ENCODE measurements around the gene ADAMTS17.

Gene ADAMTS17

DNA sequence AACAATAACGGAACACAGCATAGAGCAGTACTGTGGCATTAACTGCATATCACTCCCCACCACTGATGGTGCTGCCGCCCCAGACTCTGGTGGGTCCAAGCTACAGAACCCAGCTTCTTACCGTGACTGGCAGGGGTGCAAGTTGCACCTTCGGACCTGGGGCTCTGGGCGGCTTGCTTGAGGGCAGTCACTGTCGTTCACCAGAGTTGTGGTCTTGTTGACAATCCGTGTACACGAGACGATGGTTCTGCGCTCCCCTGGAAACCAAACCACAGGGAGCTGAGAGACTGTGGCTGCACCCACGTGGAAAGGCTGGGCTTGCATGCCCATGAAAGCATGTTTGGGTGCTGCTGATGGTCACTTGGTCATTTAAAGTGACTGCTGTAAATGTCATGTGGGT is 293.0 kb downstream of the ADAMTS17 start:
- H3K9me3 ChIP-seq (ENCODE audit: insufficient read depth, low read depth, low read length), result peaks cover 4% of the 10 kb centered on the region; the same call in 1 of the 2 replicates
- no peak overlapping the region for H3K4me3 ChIP-seq (ENCODE audit: low read length)
- no peaks in the 10 kb centered on the region for H3K36me3 ChIP-seq (ENCODE audit: insufficient read depth, low read depth, low read length)
- no peak overlapping the region for H3K9ac ChIP-seq (ENCODE audit: low read depth, low read length)
- no peaks in the 10 kb centered on the region; the same call in 1 of the 2 replicates for H3K27me3 ChIP-seq (ENCODE audit: insufficient read depth, low read length)
- no peak overlapping the region for H3K27ac ChIP-seq (ENCODE audit: low read length)
- H3K4me1 ChIP-seq (ENCODE audit: insufficient read depth, low read length), result peaks cover 13% of the 10 kb centered on the region; the same call in 1 of the 2 replicates

GRCh38 chr15:100043692-100044091 is 298.1 kb downstream of the ADAMTS17 start:
- no peaks in the 10 kb centered on the region for H3K36me3 ChIP-seq (ENCODE audit: insufficient read depth, low read depth, low read length)
- no peak overlapping the region for H3K4me3 ChIP-seq (ENCODE audit: low read length)
- H3K9ac ChIP-seq (ENCODE audit: low read depth, low read length), result no peak overlapping the region
- peaks cover 4% of the 10 kb centered on the region; the same call in 1 of the 2 replicates for H3K9me3 ChIP-seq (ENCODE audit: insufficient read depth, low read depth, low read length)
- H3K27me3 ChIP-seq (ENCODE audit: insufficient read depth, low read length), result no peaks in the 10 kb centered on the region
- peaks cover 4% of the 10 kb centered on the region; the same call in 1 of the 2 replicates for H3K4me1 ChIP-seq (ENCODE audit: insufficient read depth, low read length)
- H3K27ac ChIP-seq (ENCODE audit: low read length), result no peak overlapping the region

GRCh38 chr15:100043068-100043641 is 298.6 kb downstream of the ADAMTS17 start:
- Histone ChIP-seq H3K27me3 (ENCODE audit: insufficient read depth, low read length) (no peaks in the 10 kb centered on the region), H3K4me3 (ENCODE audit: low read length) (no peak overlapping the region), H3K36me3 (ENCODE audit: insufficient read depth, low read depth, low read length) (no peaks in the 10 kb centered on the region), H3K27ac (ENCODE audit: low read length) (no peak overlapping the region), H3K9me3 (ENCODE audit: insufficient read depth, low read depth, low read length) (peaks cover 4% of the 10 kb centered on the region; the same call in 1 of the 2 replicates), H3K4me1 (ENCODE audit: insufficient read depth, low read length) (peaks cover 4% of the 10 kb centered on the region; the same call in 1 of the 2 replicates), H3K9ac (ENCODE audit: low read depth, low read length) (no peak overlapping the region)

- Histone ChIP-seq H3K27ac (ENCODE audit: low read length) (no peak overlapping the region), H3K9me3 (ENCODE audit: insufficient read depth, low read depth, low read length) (peaks cover 2% of the 10 kb centered on the region; the same call in 1 of the 2 replicates), H3K4me3 (ENCODE audit: low read length) (no peak overlapping the region), H3K36me3 (ENCODE audit: insufficient read depth, low read depth, low read length) (no peaks in the 10 kb centered on the region), H3K4me1 (ENCODE audit: insufficient read depth, low read length) (peaks cover 4% of the 10 kb centered on the region; the same call in 1 of the 2 replicates), H3K9ac (ENCODE audit: low read depth, low read length) (no peak overlapping the region), H3K27me3 (ENCODE audit: insufficient read depth, low read length) (no peaks in the 10 kb centered on the region)
Measured at GRCh38 chr15:100042558-100042957, 299.2 kb downstream of the ADAMTS17 start.

- no peaks in the 10 kb centered on the region for H3K9me3 ChIP-seq (ENCODE audit: insufficient read depth, low read depth, low read length)
- H3K36me3 ChIP-seq (ENCODE audit: insufficient read depth, low read depth, low read length), result no peaks in the 10 kb centered on the region
- no peak overlapping the region for H3K9ac ChIP-seq (ENCODE audit: low read depth, low read length)
- no peak overlapping the region for H3K27ac ChIP-seq (ENCODE audit: low read length)
- no peaks in the 10 kb centered on the region for H3K27me3 ChIP-seq (ENCODE audit: insufficient read depth, low read length)
- no peak overlapping the region for H3K4me3 ChIP-seq (ENCODE audit: low read length)
- H3K4me1 ChIP-seq (ENCODE audit: insufficient read depth, low read length), result peaks cover 4% of the 10 kb centered on the region; the same call in 1 of the 2 replicates
Measured at GRCh38 chr15:100041127-100041828, 300.5 kb downstream of the ADAMTS17 start.

- H3K9ac ChIP-seq (ENCODE audit: low read depth, low read length), result no peak overlapping the region
- no peaks in the 10 kb centered on the region for H3K36me3 ChIP-seq (ENCODE audit: insufficient read depth, low read depth, low read length)
- H3K27me3 ChIP-seq (ENCODE audit: insufficient read depth, low read length), result no peaks in the 10 kb centered on the region
- peaks cover 4% of the 10 kb centered on the region; the same call in 1 of the 2 replicates for H3K4me1 ChIP-seq (ENCODE audit: insufficient read depth, low read length)
- H3K4me3 ChIP-seq (ENCODE audit: low read length), result no peak overlapping the region
- no peaks in the 10 kb centered on the region for H3K9me3 ChIP-seq (ENCODE audit: insufficient read depth, low read depth, low read length)
- H3K27ac ChIP-seq (ENCODE audit: low read length), result no peak overlapping the region
Measured at GRCh38 chr15:100039994-100040393, 301.8 kb downstream of the ADAMTS17 start.

GRCh38 chr15:100038736-100039135 is 303.0 kb downstream of the ADAMTS17 start:
- no peaks in the 10 kb centered on the region for H3K9me3 ChIP-seq (ENCODE audit: insufficient read depth, low read depth, low read length)
- H3K27ac ChIP-seq (ENCODE audit: low read length), result no peak overlapping the region
- H3K27me3 ChIP-seq (ENCODE audit: insufficient read depth, low read length), result no peaks in the 10 kb centered on the region
- H3K9ac ChIP-seq (ENCODE audit: low read depth, low read length), result no peak overlapping the region
- H3K4me1 ChIP-seq (ENCODE audit: insufficient read depth, low read length), result peaks cover 4% of the 10 kb centered on the region; the same call in 1 of the 2 replicates
- H3K36me3 ChIP-seq (ENCODE audit: insufficient read depth, low read depth, low read length), result no peaks in the 10 kb centered on the region
- no peak overlapping the region for H3K4me3 ChIP-seq (ENCODE audit: low read length)

DNA sequence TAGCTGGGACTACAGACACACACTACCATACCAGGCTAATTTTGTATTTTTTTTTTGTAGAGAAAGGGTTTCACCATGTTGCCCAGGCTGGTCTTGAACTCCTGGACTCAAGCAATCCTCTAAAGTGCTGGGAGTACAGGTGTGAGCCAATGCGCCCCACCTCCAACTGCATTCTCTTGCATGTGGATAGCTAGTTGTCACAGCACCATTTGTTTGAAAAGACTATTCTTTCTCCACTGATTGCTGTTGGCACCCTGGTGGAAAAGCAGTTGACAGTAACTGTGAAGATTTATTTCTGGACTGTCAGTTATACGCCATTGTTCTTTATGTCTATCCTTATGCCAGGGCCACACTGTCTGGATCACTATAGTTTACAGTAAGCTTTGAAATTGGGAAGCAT is 303.9 kb downstream of the ADAMTS17 start:
- H3K4me3 ChIP-seq (ENCODE audit: low read length), result no peak overlapping the region
- no peaks in the 10 kb centered on the region; the same call in 1 of the 2 replicates for H3K4me1 ChIP-seq (ENCODE audit: insufficient read depth, low read length)
- H3K9me3 ChIP-seq (ENCODE audit: insufficient read depth, low read depth, low read length), result no peaks in the 10 kb centered on the region
- H3K27me3 ChIP-seq (ENCODE audit: insufficient read depth, low read length), result no peaks in the 10 kb centered on the region
- H3K27ac ChIP-seq (ENCODE audit: low read length), result no peak overlapping the region
- H3K36me3 ChIP-seq (ENCODE audit: insufficient read depth, low read depth, low read length), result no peaks in the 10 kb centered on the region
- no peak overlapping the region for H3K9ac ChIP-seq (ENCODE audit: low read depth, low read length)

GRCh38 chr15:100036015-100036414 is 305.8 kb downstream of the ADAMTS17 start:
- no peaks in the 10 kb centered on the region for H3K27me3 ChIP-seq (ENCODE audit: insufficient read depth, low read length)
- no peak overlapping the region for H3K27ac ChIP-seq (ENCODE audit: low read length)
- no peaks in the 10 kb centered on the region for H3K4me1 ChIP-seq (ENCODE audit: insufficient read depth, low read length)
- no peaks in the 10 kb centered on the region for H3K9me3 ChIP-seq (ENCODE audit: insufficient read depth, low read depth, low read length)
- H3K9ac ChIP-seq (ENCODE audit: low read depth, low read length), result no peak overlapping the region
- no peak overlapping the region for H3K4me3 ChIP-seq (ENCODE audit: low read length)
- H3K36me3 ChIP-seq (ENCODE audit: insufficient read depth, low read depth, low read length), result no peaks in the 10 kb centered on the region

DNA sequence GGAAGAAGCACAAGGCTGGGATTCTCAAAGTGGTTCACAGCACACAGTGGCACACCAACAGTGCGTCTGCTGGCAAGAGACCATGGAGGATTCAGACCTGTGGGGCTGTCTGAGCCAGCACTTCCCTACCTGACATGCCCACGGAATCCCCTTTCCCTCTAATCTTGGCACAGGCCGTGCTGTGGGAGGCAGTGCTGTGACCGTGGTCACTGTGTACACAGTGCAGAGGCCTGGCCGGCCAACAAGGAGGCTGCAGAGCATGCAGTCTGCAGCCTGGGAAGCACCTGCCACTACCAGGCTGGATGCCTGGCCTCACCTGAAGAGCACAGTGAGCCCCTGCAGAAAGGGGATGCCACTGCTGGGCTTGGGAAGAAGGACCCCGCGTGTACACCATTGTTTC is 307.6 kb downstream of the ADAMTS17 start:
- no peaks in the 10 kb centered on the region for H3K27me3 ChIP-seq (ENCODE audit: insufficient read depth, low read length)
- H3K36me3 ChIP-seq (ENCODE audit: insufficient read depth, low read depth, low read length), result no peaks in the 10 kb centered on the region
- no peak overlapping the region for H3K27ac ChIP-seq (ENCODE audit: low read length)
- no peaks in the 10 kb centered on the region for H3K9me3 ChIP-seq (ENCODE audit: insufficient read depth, low read depth, low read length)
- no peak overlapping the region for H3K9ac ChIP-seq (ENCODE audit: low read depth, low read length)
- no peaks in the 10 kb centered on the region for H3K4me1 ChIP-seq (ENCODE audit: insufficient read depth, low read length)
- no peak overlapping the region for H3K4me3 ChIP-seq (ENCODE audit: low read length)

DNA sequence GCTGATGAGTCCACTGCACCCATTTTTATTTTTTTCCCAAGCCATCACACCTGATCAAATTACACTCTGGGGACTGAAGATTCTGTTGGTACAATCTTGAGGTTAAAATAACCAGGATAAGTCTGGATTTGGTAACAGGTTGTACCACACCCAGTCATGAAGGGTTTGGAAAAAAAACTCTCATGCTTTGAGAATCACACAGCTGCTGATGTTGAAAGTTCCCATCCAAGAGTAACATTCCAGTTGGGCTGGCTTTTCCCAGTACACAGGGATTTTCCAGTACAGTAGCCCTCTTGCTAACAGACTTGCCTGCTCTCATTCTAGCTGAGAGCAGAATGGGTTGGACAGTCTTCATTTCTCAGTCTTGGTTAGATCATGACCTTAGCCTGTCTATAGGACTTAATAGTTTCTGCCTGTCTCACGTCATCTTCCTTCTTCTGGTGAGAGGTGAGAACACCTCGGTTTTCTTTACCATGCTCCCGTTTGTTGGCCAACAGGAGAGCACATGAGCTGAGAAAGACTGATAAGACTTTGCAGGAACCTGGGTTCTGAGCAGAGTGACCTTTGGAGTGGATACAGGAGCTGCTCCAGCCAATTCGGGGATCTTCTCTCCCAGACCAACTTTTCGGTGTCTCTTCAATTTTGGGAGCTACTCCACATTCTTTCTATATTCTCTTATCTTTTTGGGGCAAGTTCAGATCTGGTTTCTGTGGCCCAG is 308.5 kb downstream of the ADAMTS17 start:
- no peak overlapping the region for H3K27ac ChIP-seq (ENCODE audit: low read length)
- no peaks in the 10 kb centered on the region for H3K36me3 ChIP-seq (ENCODE audit: insufficient read depth, low read depth, low read length)
- H3K27me3 ChIP-seq (ENCODE audit: insufficient read depth, low read length), result no peaks in the 10 kb centered on the region
- H3K4me1 ChIP-seq (ENCODE audit: insufficient read depth, low read length), result no peaks in the 10 kb centered on the region
- H3K9ac ChIP-seq (ENCODE audit: low read depth, low read length), result no peak overlapping the region
- H3K4me3 ChIP-seq (ENCODE audit: low read length), result no peak overlapping the region
- no peaks in the 10 kb centered on the region for H3K9me3 ChIP-seq (ENCODE audit: insufficient read depth, low read depth, low read length)
